ENCODE measurements around the gene AJAP1.
"Not testable (repeated sequence)": the region's sequence is repeated elsewhere in the genome, so short reads cannot be mapped to it uniquely, and the experiment has no call there.

Gene AJAP1

DNA sequence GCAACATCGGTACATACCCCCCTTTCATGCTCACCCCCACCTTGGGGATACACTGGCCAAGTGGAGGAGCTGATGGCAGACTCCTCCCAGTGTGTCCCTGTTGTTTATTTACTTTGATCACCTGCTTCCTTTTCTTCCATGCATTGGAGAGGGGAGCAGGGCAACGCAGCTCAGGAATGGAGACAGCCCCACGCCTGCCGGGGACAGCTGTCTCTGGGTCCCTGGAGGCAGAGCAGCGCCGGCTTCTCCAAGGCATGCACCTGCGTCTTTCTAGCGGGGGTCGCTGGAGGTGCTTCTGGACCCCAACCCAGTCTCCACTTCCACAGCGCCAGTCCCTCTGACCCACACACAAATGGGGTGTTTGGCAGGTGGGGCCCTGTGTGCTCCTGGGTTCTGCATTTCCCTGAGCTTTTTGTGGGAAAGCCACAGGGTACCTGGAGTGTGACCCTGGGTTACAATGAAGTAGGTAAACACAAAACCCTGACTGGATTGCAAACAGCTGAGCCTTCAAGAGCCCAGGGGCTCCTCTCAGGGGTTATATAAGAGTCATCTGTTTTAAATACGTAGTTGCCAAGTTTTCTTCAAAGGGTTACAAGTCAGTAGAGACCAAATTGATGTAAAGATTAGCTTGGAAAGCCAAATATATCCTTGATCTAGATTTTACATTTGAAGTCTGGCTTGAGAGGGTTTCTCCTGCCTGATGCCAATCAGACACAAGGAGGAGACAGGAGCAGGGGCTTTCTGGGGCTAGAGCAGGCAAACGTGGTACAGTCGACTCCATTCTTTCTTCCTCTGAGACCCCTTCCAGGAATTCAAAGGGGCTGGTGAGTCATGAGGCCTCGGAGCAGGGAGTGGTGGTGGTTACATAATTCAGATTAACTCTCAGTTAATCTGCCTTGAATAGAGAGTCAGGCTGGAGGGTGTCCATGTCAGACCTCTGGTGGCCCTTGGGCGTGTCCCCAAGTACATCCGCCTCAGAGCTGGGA, 4.5 kb downstream of the AJAP1 start:
- no peak for DNase-seq

DNA sequence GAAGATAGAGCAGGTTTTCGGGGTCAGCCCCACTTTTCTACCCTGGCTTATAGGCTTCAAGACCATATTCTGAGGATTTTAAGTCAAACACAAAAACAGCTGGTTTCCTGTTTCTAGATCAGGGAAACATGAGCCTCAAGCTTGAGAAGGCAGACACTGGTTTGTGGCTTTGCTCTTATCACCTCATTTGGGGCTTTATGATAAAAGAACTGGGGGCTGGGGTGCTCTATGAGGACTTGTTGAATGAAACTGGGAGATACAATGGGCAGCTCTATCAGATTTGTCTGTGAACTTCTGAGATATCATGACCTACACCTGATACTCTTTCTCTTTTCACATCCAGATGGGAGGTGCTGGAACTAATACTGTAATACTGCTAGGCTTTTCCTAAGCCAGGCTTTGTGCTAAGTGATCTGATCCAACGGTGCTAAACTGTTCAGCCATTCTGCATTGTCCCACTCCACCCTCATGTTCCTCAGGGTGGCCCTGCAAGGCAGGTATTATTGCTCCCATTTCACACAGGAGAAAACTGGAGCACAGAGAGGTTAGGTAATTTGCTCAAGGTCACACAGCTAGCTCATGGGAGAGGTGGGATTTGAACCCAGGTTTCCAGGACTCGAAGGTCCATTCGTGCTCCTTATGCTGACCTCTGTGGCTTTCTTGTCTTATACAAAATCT, 6.6 kb downstream of the AJAP1 start:
- no peak for DNase-seq

DNA sequence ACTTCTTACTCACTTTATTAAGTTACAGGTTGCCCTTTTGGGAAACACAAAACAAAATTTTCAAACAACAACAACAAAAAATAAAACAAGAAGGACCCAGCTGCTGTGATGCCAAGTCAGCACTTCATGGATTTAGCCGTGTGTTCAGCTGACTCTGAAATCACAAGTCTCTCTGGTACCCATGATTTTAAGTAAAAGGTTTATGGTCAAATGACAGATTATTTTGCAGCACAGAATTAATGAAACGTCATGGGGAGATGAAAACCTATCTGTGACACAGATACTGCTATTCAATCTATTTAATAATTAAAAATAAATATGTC, 7.1 kb downstream of the AJAP1 start:
- no peak for DNase-seq

DNA sequence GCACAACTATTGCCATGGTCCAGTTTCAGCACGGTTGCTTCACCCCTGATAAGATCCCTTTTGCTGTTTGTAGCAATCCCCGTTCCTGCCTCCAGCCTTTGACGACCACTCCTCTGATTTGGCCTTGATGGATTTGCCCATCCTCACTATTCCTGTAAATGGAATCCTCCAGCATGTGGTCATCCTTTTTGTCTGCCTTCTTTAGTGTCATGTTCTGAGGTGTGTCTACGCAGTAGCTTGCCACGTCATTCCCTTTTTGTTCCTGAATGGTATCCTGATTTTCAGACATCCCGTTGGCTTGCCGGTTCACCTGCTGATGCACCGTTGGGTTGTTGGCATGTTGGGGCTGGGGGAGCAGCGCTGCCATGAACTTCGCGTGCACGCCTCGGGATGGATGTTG, 7.8 kb downstream of the AJAP1 start:
- DNase-seq = no peak

DNA sequence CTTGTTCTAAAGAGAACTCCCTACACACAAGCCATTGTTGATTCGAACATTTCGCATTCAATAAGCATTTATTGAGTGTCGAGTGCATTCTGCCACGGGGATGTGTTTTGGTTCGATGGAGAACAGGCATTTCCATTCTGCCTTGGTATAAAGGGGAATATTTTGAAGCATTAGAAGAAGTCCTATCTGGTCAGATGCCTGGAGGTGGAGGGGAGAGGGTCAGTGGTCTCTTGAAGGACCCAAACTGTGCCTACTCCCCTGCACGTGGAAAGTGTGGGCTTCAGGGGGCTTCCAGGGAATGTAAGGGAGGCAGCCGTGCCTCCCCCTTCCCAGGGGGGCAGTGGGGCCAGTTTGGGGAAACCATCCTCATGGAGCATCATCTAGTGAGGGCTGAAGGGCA, 8.3 kb downstream of the AJAP1 start:
- no peak for DNase-seq

DNA sequence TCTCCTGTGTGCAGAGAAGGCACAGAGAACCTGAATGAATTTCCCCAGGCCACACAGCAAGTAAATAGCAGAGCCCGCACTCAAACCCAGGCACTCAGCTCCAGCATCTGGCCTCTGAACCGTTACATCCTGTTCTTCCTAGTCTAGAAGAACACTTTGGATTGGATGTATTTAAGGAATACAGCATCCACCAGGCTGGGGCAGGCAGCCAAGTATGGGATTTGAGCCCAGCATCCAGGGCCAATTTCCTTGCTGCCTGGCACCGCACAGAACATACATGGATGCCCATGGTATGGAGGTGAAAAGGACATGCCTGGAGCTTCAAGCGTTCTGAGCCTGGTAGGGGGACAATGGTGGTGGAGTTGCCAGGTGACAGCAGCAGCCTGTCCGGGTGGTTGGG, 9.7 kb downstream of the AJAP1 start:
- DNase-seq = no peak

DNA sequence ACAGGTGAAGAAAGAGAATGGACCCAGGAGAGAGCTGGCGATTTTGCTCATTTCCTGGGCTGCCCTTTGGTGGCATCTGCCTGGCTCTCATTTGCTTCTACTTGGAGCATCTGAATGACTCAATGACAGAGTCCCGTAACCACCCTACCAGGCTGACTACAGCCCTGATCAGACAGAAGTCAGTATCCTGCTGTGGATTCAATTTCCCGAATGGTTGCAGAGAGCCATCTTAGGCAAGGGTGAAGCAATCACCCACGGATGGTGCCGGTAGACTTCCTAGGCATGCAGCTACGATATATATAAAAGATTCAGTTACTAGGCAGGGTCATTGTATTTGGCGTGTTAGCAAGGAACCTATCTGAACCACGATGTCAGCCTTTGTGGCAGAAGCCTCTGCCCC, 10.2 kb downstream of the AJAP1 start:
- no peak for DNase-seq

DNA sequence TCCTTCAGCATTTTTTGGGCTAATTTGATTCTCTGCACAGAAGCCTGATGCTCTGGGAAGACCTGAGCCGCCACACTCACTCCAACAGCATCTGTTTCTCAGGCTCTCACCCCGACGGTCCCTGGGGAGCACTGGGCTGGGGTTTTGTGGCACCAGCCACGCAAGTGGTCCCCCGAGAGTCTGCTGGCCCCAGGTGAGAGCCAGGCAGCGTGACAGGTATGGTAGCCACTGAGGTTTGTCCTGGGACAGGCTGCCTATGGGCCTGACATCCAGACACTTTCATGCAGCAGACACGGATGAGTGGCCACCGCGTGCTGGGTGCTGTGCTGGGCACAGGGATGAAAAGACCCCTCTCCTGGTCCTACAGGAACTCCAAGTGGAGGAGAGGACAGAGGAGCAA, 11.0 kb downstream of the AJAP1 start:
- no peak for DNase-seq

DNA sequence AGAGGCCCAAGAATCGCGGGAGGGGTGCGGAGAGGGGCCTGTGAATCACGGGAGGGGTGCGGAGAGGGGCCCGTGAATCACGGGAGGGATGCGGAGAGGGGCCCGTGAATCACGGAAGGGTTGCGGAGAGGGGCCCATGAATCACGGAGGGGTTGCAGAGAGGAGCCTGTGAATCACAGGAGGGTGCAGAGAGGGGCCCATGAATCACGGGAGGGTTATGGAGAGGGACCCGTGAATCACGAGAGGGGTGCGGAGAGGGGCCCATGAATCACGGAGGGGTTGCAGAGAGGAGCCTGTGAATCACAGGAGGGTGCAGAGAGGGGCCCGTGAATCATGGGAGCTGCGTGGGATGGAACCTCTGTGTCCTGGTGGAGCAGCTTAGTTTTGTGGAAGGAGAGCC, 12.3 kb downstream of the AJAP1 start:
- not testable (repeated sequence) for DNase-seq

DNA sequence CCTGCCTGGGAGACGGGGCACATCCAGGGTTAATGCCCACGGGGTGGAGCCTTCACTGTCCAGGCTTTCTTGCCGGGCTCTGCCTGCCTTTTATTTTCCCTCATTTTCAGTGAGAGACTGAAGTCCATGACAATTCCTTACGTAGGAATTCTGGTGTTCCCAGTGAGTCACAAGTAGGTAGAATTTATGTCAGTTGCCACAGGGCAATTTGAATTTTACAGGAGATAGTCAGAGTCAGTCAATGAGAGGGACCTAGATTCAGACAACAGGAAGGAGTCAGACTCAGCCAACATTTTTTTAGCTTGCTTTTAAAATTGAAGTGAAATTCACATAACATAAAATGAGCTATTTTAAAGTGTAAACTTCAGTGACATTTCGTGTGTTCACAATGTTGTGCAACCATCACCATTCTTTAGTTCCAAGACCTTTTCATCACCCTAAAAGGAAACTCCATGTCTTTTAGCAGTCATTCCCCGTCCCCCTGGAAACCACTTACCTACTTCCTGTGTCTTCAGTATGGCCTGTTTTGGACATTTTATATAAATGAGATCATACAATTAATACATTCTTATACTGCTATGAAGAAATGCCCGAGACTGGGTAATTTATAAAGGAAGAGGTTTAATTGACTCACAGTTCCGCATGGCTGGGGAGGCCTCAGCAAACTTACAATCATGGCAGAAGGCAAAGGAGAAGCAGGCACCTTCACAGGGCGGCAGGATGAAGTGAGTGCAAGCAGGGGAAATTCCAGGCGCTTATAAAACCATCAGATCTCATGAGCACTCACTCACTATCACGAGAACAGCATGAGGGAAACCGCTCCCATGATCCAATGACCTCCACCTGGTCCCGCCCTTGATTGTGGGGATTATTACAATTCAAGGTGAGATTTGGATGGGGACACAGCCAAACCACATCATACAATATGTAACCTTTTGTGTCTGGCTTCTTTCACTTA, 14.6 kb downstream of the AJAP1 start:
- no peak for DNase-seq

DNA sequence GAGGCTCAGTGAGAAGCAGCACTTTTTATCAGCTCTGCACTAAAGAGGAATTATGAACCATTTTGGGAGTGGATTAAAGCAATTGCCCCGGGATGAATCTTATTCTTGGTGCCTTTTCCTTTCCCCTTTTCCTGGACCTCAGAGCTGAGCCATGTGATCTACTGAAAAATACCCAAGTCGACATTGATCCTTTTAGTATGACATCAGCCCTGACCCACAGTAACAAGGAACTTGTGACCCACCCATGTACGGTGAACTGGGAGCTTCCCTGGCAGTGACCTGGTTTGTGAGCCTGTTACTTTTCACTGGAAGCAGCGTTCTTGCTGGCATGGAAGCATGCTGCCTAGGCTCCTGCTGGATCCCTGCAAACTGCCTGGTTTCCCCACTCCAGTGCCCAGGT, 15.9 kb downstream of the AJAP1 start:
- DNase-seq = no peak

DNA sequence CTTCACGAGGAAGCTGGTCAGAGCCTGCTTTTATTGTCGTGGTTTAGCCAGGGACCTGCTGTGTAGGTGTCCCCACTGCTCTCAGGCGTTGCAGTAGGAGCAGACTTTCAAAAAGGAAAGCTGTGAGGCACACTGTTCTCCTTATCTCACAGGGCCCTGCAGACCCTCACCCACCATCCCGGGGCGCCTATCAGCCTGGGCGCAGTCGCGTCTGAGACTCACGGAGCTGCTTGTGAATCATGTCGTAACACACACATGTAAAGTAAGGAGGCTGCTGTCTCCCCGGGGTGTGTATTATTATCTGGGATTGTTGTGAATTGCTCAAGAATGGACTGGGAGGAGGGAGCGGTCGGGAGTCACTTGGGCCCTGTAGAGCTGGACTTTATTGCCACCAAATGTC, 17.4 kb downstream of the AJAP1 start:
- no peak for DNase-seq

DNA sequence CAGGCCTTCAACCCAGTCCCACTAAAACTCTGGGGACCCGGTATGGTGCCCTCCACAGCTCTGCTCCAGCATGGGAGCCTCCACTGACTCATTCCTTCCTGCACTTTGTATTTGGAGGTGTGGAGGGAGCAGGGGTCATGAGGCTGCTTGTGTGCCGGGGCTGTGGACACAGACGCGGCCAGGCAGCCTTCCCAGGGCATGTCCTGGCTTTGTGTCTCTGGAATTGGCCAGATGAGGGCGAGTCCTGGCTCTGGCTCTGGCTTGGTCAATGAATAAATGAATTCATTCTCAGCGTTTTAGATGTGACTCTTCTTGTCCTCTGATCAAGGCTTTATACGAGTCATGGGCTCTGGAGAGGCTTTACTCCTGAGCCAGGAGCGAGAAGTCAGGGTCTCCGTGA, 19.1 kb downstream of the AJAP1 start:
- DNase-seq = no peak

DNA sequence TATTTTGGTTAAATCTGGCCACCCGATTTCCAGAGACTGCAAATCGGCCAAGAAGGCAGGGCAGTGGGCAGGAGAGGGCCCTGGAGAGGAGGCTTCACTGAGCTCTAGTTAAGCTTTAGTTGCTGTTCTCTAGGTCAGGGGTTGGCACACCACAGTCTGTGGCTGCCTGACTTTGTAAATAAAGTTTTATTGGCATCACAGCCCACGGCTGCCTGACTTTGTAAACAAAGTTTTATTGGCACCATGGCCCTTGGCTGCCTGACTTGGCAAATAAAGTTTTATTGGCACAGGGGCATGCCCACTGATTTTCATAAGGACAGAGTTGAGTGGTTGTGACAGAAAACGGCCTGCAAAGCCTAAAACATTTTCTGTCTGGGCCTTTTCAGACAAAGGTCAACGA, 19.7 kb downstream of the AJAP1 start:
- no peak for DNase-seq

DNA sequence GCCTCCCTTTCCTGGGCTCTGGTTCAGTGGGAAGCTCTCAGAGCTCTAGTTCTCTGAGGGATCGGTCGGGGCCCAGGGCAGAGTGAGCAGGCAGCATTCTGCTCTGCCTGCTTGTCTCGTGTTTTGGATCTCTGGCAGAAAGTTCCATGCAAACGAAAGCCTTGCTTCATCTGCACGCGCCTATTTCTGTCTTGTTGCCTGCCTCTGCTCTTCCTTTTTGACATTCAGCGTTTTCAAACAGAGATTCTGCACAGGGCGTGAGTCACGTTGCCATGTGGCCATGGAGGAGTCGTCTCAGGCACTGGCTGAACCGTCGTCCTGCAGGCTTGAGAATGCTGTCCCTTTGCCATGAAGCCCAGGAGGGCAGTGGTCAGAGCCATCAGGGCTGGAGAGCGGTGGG, 20.3 kb downstream of the AJAP1 start:
- no peak for DNase-seq

DNA sequence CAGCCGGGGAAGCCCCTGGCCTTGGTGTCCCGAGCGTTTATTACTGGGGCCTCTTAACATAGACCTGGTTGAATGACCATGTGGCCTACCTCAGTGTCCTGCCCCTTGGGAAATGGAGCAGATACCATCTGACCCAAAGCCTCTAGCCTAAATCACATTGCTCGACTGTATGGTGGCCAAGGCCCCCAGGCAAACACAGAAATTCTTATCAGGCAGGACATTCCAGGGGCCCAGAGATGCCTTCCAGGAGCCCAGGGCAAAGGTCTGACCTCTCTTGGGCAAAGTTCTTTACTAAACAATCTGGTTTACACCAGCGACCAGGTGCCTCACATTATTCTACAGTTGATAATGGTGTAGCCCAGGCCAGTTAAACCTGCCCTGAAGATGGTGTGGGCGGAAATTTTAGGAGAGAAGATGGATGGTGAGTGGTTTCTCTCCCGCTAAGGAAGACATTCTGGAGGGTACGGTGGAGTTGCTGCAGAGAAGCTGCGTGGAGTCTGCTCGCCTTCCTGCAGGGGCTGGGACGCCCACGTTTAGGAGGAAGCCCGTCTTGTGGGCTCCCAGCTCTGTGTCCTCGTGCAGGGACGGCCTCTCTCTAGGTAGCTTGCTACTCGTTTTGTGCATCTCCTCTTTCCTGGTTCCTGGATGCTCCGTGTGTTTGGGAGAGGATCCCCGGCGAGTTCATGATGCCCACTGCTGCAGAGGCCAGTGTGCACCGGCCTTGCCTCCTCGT, 21.2 kb downstream of the AJAP1 start:
- no peak for DNase-seq

DNA sequence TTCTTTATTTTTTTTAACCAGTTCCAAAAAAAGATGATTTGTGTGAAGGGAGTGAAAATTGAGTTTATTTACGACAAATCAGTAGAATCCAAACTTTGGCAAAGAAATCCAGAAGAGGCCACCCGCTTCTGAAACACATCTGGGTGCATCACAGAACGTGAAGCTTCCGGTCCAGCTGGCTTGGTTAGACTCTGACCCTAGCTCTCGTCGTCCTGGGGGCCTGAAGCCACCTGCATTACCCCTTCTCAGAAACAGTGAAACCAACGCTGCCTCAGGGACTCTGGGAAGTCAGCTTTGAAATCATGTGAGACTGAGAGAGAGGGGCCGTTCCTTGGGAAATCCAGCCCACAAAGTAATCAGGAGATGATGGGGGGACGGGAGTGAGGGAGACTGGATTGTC, 21.8 kb downstream of the AJAP1 start:
- DNase-seq = no peak

DNA sequence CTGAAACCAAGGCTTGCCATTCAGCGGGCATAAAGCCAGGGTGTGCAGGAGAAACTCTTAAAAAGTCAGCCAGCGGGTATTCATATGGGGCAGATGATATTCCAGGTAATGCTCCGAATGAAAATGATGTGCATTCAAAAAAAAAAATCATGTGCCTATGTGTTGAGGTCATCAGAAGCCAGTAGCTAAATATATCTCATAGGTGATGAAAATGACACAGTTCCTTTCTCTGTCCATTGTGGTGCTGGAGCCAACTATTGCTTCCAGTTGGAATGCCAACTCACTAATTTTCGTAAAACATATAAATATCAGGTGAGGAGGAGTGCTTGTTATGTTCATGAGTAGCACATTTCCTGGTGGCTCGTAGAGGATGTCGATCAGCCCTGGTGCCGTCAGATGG, 23.2 kb downstream of the AJAP1 start:
- DNase-seq = no peak

DNA sequence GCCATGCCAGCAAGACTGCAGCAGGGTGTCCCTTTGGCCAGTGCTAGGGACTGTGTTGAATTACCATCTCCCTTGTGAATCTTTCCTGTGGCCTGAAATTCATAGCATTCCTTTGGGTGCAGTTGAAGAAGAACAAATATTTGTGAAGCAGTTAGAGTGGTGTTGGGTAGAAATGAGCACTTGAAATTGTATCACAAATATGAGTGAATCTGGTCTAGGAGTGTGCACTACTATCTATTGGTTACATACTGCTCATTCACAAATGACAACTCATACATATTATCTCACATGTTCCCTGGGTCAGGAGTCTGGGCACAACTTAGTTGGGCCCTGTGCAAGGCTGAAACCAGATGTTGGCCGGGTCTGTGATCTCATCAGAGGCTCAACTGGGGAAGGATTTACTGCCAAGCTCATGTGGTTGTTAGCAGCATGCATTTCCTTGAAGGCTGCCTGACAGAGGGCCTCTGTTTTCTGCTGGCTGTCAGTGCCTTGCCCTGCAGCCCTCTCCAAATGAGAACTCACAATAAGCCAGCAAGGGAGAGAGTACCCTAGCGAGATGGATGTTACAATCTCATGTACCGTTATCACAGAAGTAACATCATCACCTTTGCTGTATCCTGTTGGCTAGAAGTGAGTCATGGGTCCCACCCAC, 23.8 kb downstream of the AJAP1 start:
- no peak for DNase-seq

DNA sequence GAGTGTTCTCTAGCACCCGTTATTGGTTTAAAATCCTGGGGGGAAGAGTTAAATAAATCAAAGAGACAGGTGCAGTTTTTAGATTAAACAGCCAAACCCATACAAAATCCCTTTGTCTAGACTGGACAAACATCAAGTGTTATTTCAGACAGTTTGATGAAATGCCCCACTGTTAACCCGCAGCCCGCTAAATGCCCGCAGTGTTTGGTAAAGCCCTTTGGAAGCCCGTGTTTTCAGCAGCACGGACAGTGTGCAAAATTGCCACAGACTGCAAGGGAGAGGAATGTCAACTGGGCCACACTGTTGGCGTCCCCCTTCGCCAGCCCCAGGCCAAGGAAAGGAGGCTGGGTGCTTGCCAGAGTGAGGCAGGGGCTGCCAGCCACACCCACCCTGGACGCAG, 26.6 kb downstream of the AJAP1 start:
- DNase-seq = no peak

DNA sequence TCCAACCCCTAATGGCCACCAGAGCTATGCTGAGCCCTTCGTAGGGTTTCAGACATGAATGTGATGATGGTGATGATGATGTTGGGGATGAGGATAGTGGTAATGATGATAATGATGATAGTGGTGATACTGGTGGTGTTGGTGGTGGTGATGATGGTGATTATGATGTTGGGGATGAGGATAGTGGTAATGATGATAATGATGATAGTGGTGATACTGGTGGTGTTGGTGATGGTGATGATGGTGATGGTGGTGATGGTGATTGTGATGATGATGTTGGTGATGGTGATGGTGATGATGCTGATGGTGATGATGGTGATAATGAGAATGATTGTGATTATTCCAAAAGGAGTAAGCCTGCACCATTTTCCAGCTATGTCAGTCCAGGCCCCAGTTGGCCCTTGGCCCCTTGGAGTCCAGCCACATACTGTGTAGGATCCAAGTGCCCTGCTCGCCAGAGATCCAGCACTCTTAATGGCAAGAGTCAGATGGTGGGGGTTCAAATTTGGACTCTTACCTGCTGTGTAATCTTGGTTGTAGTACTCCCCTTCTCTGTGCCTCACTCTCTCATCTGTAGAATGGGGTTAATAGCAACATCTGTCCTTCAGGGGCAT, 28.3 kb downstream of the AJAP1 start:
- DNase-seq = no peak

DNA sequence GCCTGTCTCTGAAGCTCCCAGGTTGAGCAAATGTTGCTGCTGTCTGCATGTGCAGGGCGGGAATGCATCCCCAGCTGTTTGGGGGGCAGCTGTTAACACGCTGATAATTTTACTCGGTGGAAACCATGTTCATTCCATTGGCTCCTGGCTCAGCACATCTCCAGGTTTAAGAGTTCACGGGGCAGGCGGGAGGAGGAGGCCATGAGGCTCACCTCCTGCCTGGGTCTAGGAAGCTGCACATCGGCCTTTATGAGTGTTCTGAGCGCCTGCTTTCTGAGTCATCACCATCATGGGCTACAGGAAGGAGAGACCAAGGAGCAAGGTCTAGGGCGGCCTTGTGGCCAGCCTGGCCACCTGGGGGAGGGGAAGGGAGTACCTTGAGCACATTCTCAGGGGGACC, 29.7 kb downstream of the AJAP1 start:
- DNase-seq = no peak
